H1 (cell line): ENCODE data around the gene FAM186B.

Experiments
- CEBPB ChIP-seq: IDR thresholded peaks from 2 replicates; pipeline ENCODE4 v1.6.1; 2012; ENCODE audit warnings: low read depth, low read length
- CTCF ChIP-seq, 3 experiments: IDR thresholded peaks; 1 replicate in 2 of 3; 2 replicates in 1 of 3; pipeline versions ENCODE4 v1.5.1 to v1.6.1; 2011; ENCODE audit warnings: low read length in 3 of 3, mild to moderate bottlenecking in 3 of 3, inconsistent platforms in 2 of 3, low read depth in 1 of 3, moderate library complexity in 1 of 3; ENCODE audit not compliant: insufficient read depth in 1 of 3; ENCODE audit errors: control extremely low read depth in 1 of 3

GRCh38 chr12:49604856-49605255 is 583 bp downstream of the FAM186B start:
- TF ChIP-seq CEBPB: no peak
- no peak for TF ChIP-seq CTCF (IDR thresholded peaks at IDR 0.05; ENCODE audit: control extremely low read depth in 1 of 3, insufficient read depth in 1 of 3, low read depth in 1 of 3, low read length in 3 of 3)
